Measurements from ENCODE around the gene PCYT1A.
A peak's percentile ranks its signal among the peaks of the same experiment; 100 is the strongest.
"Not testable (repeated sequence)": the region's sequence is repeated elsewhere in the genome, so short reads cannot be mapped to it uniquely, and the experiment has no call there.

The PCYT1A gene
- 91.5 to 130 (median 108) reads per million in 4 experiments for total RNA-seq

- DNase-seq = peak; percentile 43
Measured at GRCh38 chr3:196287440-196288140, at the start of gene PCYT1A. TSS of gene PCYT1A (minus strand) at chr3:196287726. CDS start at chr3:196270531, 17,195 bp downstream.

GRCh38 chr3:196336319-196337145 is 49.0 kb upstream of the PCYT1A start:
- DNase-seq = no peak

GRCh38 chr3:196335503-196335948 is 48.0 kb upstream of the PCYT1A start:
- DNase-seq = no peak

GRCh38 chr3:196334982-196335381 is 47.5 kb upstream of the PCYT1A start:
- no peak for DNase-seq

- DNase-seq = no peak
Measured at GRCh38 chr3:196332168-196332567, 44.6 kb upstream of the PCYT1A start.

- DNase-seq = no peak
Measured at GRCh38 chr3:196327405-196327804, 39.9 kb upstream of the PCYT1A start.

- DNase-seq = no peak
Measured at GRCh38 chr3:196326936-196327335, 39.4 kb upstream of the PCYT1A start.

GRCh38 chr3:196323691-196324090 is 36.2 kb upstream of the PCYT1A start:
- DNase-seq = no peak

GRCh38 chr3:196323016-196323415 is 35.5 kb upstream of the PCYT1A start:
- DNase-seq = no peak

GRCh38 chr3:196321162-196321561 is 33.6 kb upstream of the PCYT1A start:
- DNase-seq = no peak

- no peak for DNase-seq
Measured at GRCh38 chr3:196320137-196320536, 32.6 kb upstream of the PCYT1A start.

- DNase-seq = peak; percentile 68
Measured at GRCh38 chr3:196317687-196318467, 30.4 kb upstream of the PCYT1A start, which contains the start of gene DYNLT2B. TSS of gene DYNLT2B (minus strand) at chr3:196318240. CDS start at chr3:196318152, 88 bp downstream.

GRCh38 chr3:196316799-196317686 is 29.5 kb upstream of the PCYT1A start:
- DNase-seq = not testable (repeated sequence)

GRCh38 chr3:196315821-196316220 is 28.3 kb upstream of the PCYT1A start:
- DNase-seq = no peak

- DNase-seq = no peak
Measured at GRCh38 chr3:196314597-196314996, 27.1 kb upstream of the PCYT1A start.

- not testable (repeated sequence) for DNase-seq
Measured at GRCh38 chr3:196314086-196314485, 26.6 kb upstream of the PCYT1A start.

GRCh38 chr3:196302960-196303359 is 15.4 kb upstream of the PCYT1A start:
- not testable (repeated sequence) for DNase-seq

- DNase-seq = not testable (repeated sequence)
Measured at GRCh38 chr3:196302551-196302950, 15.0 kb upstream of the PCYT1A start.

- DNase-seq = no peak
Measured at GRCh38 chr3:196298521-196298920, 11.0 kb upstream of the PCYT1A start.

GRCh38 chr3:196292286-196292923 is 4.9 kb upstream of the PCYT1A start:
- no peak for DNase-seq

GRCh38 chr3:196288141-196288460 is 575 bp upstream of the PCYT1A start:
- DNase-seq = no peak

- no peak for DNase-seq
Measured at GRCh38 chr3:196287090-196287439, 461 bp downstream of the PCYT1A start.
